Natural killer cell (primary cell): ENCODE results near the gene FBXO44. TPM values are rescaled to one million over a fixed set of nuclear protein-coding genes. Genes with fewer than 3 reads are reported as not detected.

Experiments used
- ATAC-seq, 3 donors: fragments of 150-1000 bp in 2 of 3; fragments of 200-7000 bp in 1 of 3; cut with Tn5 transposase; 1 replicate in 1 of 3; 2 replicates in 2 of 3; pipeline ENCODE4 v1.10.0; 2021; ENCODE audit warnings: mild to moderate bottlenecking in 2 of 3, moderate library complexity in 2 of 3
- DNase-seq, 2 donors: peaks; one replicate each; pipeline versions ENCODE4 v3.0.0 to v3.0.0-alpha.2; 2013 to 2021; ENCODE audit warnings: mixed read lengths in 1 of 2
- H3K27ac ChIP-seq: one replicate; pipeline ENCODE4 v1.5.1; 2013; ENCODE audit warnings: mild to moderate bottlenecking, low read length
- H3K27me3 ChIP-seq: one replicate; pipeline ENCODE4 v1.6.1; 2013; ENCODE audit warnings: low read length; ENCODE audit not compliant: control insufficient read depth, insufficient read depth
- H3K36me3 ChIP-seq: one replicate; pipeline ENCODE4 v1.6.1; 2013; ENCODE audit warnings: low read length; ENCODE audit not compliant: control insufficient read depth, insufficient read depth
- H3K4me1 ChIP-seq: one replicate; pipeline ENCODE4 v1.6.1; 2013; ENCODE audit warnings: low read length; ENCODE audit not compliant: control insufficient read depth, insufficient read depth
- H3K4me3 ChIP-seq: one replicate; pipeline ENCODE4 v1.5.1; 2013; ENCODE audit warnings: low read length
- H3K9me3 ChIP-seq: one replicate; pipeline ENCODE4 v1.6.1; 2013; ENCODE audit warnings: low read length; ENCODE audit not compliant: control insufficient read depth, insufficient read depth
- H3K27ac Mint-ChIP-seq, 2 donors: one replicate each; pipeline ENCODE4 v1.8.0; 2022; ENCODE audit warnings: mild to moderate bottlenecking in 2 of 2, mixed read lengths in 2 of 2, moderate library complexity in 1 of 2
- H3K27me3 Mint-ChIP-seq, 2 donors: one replicate each; pipeline ENCODE4 v1.8.0; 2022; ENCODE audit warnings: low read depth in 2 of 2, mixed read lengths in 2 of 2
- H3K36me3 Mint-ChIP-seq: one replicate; pipeline ENCODE4 v1.8.0; 2022; ENCODE audit warnings: mixed read lengths
- H3K4me1 Mint-ChIP-seq, 2 donors: one replicate each; pipeline ENCODE4 v1.8.0; 2022; ENCODE audit warnings: mixed read lengths in 2 of 2
- H3K4me3 Mint-ChIP-seq: one replicate; pipeline ENCODE4 v1.8.0; 2022; ENCODE audit warnings: mild to moderate bottlenecking, moderate library complexity, mixed read lengths
- H3K9me3 Mint-ChIP-seq, 2 donors: one replicate each; pipeline ENCODE4 v1.8.0; 2022; ENCODE audit warnings: mixed read lengths in 2 of 2
- WGBS: methylation state at CpG from one replicate; pipeline ENCODE4 v1.1.7; 2013; ENCODE audit warnings: missing lambda C conversion rate; ENCODE audit not compliant: insufficient coverage; 5-methylcytosine and 5-hydroxymethylcytosine counted together
- intact Hi-C: fragments of 100-400 bp; cut with micrococcal nuclease; formaldehyde crosslinking; loops from one replicate; pipeline ENCODE4 v1.14.2; 2022
- total RNA-seq, 4 donors: library from RNA; stranded (reverse); fragments of 120-200 nt in 1 of 4; gene quantifications; one replicate each; pipeline versions ENCODE4 v1.2.3 to v1.2.4, GENCODE V29; 2013 to 2022
- TF ChIP-seq, protein P1 (sequence below): fragments of 200-600 bp; IDR thresholded peaks from one replicate; pipeline ENCODE4 v1.8.0; 2022; ENCODE audit warnings: antibody characterized with exemption

The FBXO44 gene
- total RNA-seq, 3 donors from 2014 or later (not counting 1 experiment from before 2014, with no cell fraction given), result 57.6 to 79.1 (median 69.8) TPM

DNA sequence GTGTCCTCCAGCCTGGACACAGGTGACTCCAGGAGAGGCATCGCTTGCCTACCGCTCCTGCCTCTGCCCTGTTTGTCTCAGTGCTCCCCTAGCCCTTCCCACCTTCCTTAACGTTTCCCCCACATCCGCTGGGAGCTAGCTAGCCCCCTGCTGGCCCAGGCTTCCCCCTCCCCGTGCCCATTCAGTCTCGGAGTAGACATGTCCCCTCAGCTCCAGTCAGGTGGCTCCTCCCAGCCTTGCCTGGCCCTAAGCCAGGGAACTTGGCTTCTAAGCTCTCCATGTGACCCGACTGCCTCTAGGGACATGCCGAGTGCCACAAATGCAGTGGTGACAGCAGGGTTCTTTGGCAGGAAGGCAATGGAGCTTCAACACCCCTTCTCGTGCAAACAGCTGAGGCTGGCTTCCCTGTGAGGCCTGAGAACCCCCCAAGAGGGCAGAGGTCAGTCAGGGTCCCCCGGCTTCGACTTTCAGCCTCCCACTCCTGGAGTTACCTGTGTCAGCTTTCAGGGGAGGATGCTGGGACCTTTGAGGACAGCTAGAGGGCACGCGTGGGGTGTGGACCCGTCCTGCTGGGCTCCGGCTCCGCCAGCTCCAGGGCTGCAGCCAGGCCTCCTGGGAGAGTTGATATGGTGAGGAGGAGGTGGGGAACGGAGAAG is 53.1 kb downstream of the FBXO44 start:
- H3K9me3 Mint-ChIP-seq, result no peaks in the 10 kb centered on the region
- H3K4me1 Mint-ChIP-seq, result peaks cover 0 to 14% of the 10 kb centered on the region in 2 donors
- intact Hi-C loops, result no loop called here
- no peak overlapping the region for H3K27ac ChIP-seq
- no peaks in the 10 kb centered on the region for H3K36me3 Mint-ChIP-seq
- H3K36me3 ChIP-seq, result no peaks in the 10 kb centered on the region
- no peak overlapping the region for H3K4me3 ChIP-seq
- no peak overlapping the region for H3K27ac Mint-ChIP-seq
- peaks cover 4% of the 10 kb centered on the region for H3K27me3 ChIP-seq
- H3K4me1 ChIP-seq, result no peaks in the 10 kb centered on the region
- WGBS, result 60% methylated on average over 17 of the region's 17 CpGs
- no peak for ATAC-seq
- no peak for DNase-seq
- TF ChIP-seq, protein P1, sequence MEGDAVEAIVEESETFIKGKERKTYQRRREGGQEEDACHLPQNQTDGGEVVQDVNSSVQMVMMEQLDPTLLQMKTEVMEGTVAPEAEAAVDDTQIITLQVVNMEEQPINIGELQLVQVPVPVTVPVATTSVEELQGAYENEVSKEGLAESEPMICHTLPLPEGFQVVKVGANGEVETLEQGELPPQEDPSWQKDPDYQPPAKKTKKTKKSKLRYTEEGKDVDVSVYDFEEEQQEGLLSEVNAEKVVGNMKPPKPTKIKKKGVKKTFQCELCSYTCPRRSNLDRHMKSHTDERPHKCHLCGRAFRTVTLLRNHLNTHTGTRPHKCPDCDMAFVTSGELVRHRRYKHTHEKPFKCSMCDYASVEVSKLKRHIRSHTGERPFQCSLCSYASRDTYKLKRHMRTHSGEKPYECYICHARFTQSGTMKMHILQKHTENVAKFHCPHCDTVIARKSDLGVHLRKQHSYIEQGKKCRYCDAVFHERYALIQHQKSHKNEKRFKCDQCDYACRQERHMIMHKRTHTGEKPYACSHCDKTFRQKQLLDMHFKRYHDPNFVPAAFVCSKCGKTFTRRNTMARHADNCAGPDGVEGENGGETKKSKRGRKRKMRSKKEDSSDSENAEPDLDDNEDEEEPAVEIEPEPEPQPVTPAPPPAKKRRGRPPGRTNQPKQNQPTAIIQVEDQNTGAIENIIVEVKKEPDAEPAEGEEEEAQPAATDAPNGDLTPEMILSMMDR, result no peak
- no peak overlapping the region for H3K4me3 Mint-ChIP-seq
- H3K9me3 ChIP-seq, result no peaks in the 10 kb centered on the region
- no peaks in the 10 kb centered on the region for H3K27me3 Mint-ChIP-seq

GRCh38 chr1:11708554-11709350 is 54.1 kb downstream of the FBXO44 start:
- 83% methylated on average over 11 of the region's 11 CpGs for WGBS
- no peak for DNase-seq
- no peaks in the 10 kb centered on the region for H3K27me3 Mint-ChIP-seq
- peaks cover 0 to 9% of the 10 kb centered on the region in 2 donors for H3K4me1 Mint-ChIP-seq
- no peaks in the 10 kb centered on the region for H3K36me3 Mint-ChIP-seq
- Histone ChIP-seq H3K36me3 (no peaks in the 10 kb centered on the region), H3K4me3 (no peak overlapping the region), H3K27me3 (peaks cover 3% of the 10 kb centered on the region), H3K4me1 (no peaks in the 10 kb centered on the region), H3K27ac (no peak overlapping the region), H3K9me3 (no peaks in the 10 kb centered on the region)
- intact Hi-C loops, result no loop called here
- no peak for ATAC-seq
- TF ChIP-seq, protein P1, result no peak
- no peaks in the 10 kb centered on the region for H3K9me3 Mint-ChIP-seq
- no peak overlapping the region for H3K4me3 Mint-ChIP-seq
- H3K27ac Mint-ChIP-seq, result no peak overlapping the region

- no peaks in the 10 kb centered on the region for H3K36me3 ChIP-seq
- intact Hi-C loops, result no loop called here
- 92% methylated on average over 5 of the region's 5 CpGs for WGBS
- TF ChIP-seq, protein P1, result no peak
- H3K27ac ChIP-seq, result no peak overlapping the region
- Mint-ChIP-seq H3K27me3 (no peaks in the 10 kb centered on the region), H3K9me3 (no peaks in the 10 kb centered on the region), H3K4me3 (no peak overlapping the region), H3K27ac (no peak overlapping the region), H3K36me3 (no peaks in the 10 kb centered on the region), H3K4me1 (peaks cover 0 to 5% of the 10 kb centered on the region in 2 donors)
- no peaks in the 10 kb centered on the region for H3K9me3 ChIP-seq
- ATAC-seq (no peak), DNase-seq (no peak)
- H3K4me1 ChIP-seq, result no peaks in the 10 kb centered on the region
- H3K4me3 ChIP-seq, result no peak overlapping the region
- H3K27me3 ChIP-seq, result no peaks in the 10 kb centered on the region
These were observed 56.8 kb downstream of the FBXO44 start for GRCh38 chr1:11711490-11711889.
